Endothelial cell (in vitro differentiated cells): ENCODE data around the gene PON2. TPM values are rescaled to one million over a fixed set of nuclear protein-coding genes. Genes with fewer than 3 reads are reported as not detected.
"Not testable (repeated sequence)": the region's sequence is repeated elsewhere in the genome, so short reads cannot be mapped to it uniquely, and the experiment has no call there.

Source experiments
- DNase-seq: peaks from one replicate; pipeline ENCODE4 v3.0.0; 2021; ENCODE audit warnings: low spot score
- H3K27ac Mint-ChIP-seq: one replicate; pipeline ENCODE4 v1.8.0; 2021; ENCODE audit warnings: mixed read lengths, inconsistent platforms; ENCODE audit not compliant: unreplicated experiment
- H3K27me3 Mint-ChIP-seq: one replicate; pipeline ENCODE4 v1.8.0; 2021; ENCODE audit warnings: mild to moderate bottlenecking, moderate library complexity, mixed read lengths, inconsistent platforms; ENCODE audit not compliant: unreplicated experiment
- H3K36me3 Mint-ChIP-seq: one replicate; pipeline ENCODE4 v1.8.0; 2021; ENCODE audit warnings: mild to moderate bottlenecking, low read depth, mixed read lengths, inconsistent platforms; ENCODE audit not compliant: unreplicated experiment
- H3K4me1 Mint-ChIP-seq: one replicate; pipeline ENCODE4 v1.8.0; 2021; ENCODE audit warnings: mild to moderate bottlenecking, mixed read lengths, inconsistent platforms; ENCODE audit not compliant: unreplicated experiment
- H3K4me3 Mint-ChIP-seq: one replicate; pipeline ENCODE4 v1.8.0; 2021; ENCODE audit warnings: mild to moderate bottlenecking, mixed read lengths, inconsistent platforms; ENCODE audit not compliant: unreplicated experiment
- H3K9me3 Mint-ChIP-seq: one replicate; pipeline ENCODE4 v1.8.0; 2021; ENCODE audit warnings: mixed read lengths, inconsistent platforms; ENCODE audit not compliant: unreplicated experiment
- total RNA-seq: library from RNA; stranded (reverse); fragmentation: NEBNext Ultra II Directional; extraction: Animal tissue kit (Norgen Biotek cat#: 25700); gene quantifications from one replicate; pipeline ENCODE4 v1.2.1, GENCODE V29; 2021; ENCODE audit not compliant: unreplicated experiment
- TF ChIP-seq, protein P1 (sequence below): fragments of 200-600 bp; sonication (generic); IDR thresholded peaks from one replicate; pipeline ENCODE4 v1.5.0; 2021; ENCODE audit warnings: antibody characterized with exemption; ENCODE audit not compliant: unreplicated experiment

PON2 gene
- total RNA-seq, 1 donor from 2014 or later: 158 TPM

DNA sequence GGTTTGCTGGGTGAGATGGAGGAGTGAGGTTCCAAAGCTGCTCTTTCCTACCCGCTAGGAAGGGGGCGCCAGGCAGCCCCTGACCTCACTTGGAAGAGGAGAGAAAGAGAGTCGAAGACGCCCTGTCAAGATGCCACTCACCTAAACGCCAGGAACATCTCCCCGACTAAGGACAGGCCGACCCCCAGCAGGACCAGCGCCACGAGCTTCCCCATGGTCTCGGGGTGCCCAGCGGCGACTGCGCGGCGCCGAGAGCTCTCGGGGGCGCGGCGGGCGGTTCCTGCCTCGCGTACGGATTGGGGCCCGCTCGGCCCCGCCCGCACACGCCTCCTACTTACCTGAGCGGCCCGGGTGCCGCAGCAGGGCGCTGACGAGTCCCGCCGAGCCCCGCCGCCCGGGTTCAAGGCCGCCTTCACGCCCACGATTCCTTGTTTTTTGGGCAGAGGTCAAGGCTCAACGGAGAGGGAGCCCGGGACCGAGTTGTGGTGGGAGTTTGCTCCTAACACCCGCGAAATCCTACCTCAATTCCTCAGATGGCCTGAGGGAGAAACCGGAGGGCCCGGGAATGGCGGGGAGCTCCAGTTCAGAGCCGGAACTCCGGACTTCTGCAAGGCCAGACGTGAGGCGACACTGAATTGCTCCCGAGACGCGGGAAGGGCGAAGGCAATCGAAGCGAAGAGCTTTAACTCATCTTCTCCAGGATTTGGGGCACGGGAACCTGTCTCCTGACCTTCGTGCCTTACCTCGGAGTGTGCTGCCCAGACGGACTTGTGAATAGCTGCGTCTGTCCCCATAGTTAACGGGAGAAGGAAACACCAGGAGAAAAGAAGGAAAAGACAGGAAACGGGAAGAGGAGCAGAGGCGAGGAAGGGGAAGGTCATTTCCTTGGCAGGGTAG is 38.4 kb downstream of the PON2 start, which contains the start of gene PON3:
Gene PON3, minus strand, starts transcription at position 240 of the 897 bp plus-strand sequence. Its CDS starts 25 bp downstream, at position 215.
- H3K27me3 Mint-ChIP-seq: peaks cover 6% of the 10 kb centered on the region
- H3K4me3 Mint-ChIP-seq: peak within 1 kb of the TSS; percentile 94
- H3K27ac Mint-ChIP-seq: peak within 1 kb of the TSS; percentile 97
- H3K4me1 Mint-ChIP-seq: peaks cover 44% of the 10 kb centered on the region
- TF ChIP-seq, protein P1, sequence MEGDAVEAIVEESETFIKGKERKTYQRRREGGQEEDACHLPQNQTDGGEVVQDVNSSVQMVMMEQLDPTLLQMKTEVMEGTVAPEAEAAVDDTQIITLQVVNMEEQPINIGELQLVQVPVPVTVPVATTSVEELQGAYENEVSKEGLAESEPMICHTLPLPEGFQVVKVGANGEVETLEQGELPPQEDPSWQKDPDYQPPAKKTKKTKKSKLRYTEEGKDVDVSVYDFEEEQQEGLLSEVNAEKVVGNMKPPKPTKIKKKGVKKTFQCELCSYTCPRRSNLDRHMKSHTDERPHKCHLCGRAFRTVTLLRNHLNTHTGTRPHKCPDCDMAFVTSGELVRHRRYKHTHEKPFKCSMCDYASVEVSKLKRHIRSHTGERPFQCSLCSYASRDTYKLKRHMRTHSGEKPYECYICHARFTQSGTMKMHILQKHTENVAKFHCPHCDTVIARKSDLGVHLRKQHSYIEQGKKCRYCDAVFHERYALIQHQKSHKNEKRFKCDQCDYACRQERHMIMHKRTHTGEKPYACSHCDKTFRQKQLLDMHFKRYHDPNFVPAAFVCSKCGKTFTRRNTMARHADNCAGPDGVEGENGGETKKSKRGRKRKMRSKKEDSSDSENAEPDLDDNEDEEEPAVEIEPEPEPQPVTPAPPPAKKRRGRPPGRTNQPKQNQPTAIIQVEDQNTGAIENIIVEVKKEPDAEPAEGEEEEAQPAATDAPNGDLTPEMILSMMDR: peak; percentile 47
- DNase-seq: peak; percentile 63
- H3K36me3 Mint-ChIP-seq: peaks cover 13% of the 10 kb centered on the region
- no peaks in the 10 kb centered on the region for H3K9me3 Mint-ChIP-seq

GRCh38 chr7:95395755-95396135 is 39.1 kb downstream of the PON2 start:
- TF ChIP-seq, protein P1: no peak
- Mint-ChIP-seq H3K27me3 (peaks cover 6% of the 10 kb centered on the region), H3K27ac (peak overlapping the region; percentile 82), H3K36me3 (peaks cover 16% of the 10 kb centered on the region), H3K9me3 (no peaks in the 10 kb centered on the region), H3K4me1 (peaks cover 44% of the 10 kb centered on the region), H3K4me3 (peak overlapping the region; percentile 91)
- no peak for DNase-seq

DNA sequence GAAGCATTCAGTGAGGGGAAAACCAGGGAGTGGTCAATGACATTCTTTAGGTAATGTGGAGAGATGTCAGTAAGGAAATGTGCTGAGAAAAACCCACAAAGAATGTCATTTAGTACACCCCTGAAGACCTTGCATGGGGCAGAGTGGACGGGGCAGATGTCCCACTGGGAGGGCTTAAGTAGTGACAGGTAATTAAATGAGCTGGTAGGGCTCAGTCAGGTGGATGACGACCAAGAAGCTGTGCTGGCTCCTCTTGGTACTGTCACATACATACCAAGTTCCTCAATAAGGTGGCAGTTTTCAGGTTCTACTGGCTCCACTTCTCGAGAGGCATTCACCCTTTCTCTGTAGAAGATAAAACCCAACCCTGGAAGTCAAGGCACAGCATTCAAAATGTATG is 40.5 kb downstream of the PON2 start:
- peaks cover 22% of the 10 kb centered on the region for H3K36me3 Mint-ChIP-seq
- H3K27me3 Mint-ChIP-seq: peaks cover 3% of the 10 kb centered on the region
- no peak overlapping the region for H3K27ac Mint-ChIP-seq
- TF ChIP-seq, protein P1: no peak
- DNase-seq: no peak
- H3K9me3 Mint-ChIP-seq: no peaks in the 10 kb centered on the region
- H3K4me1 Mint-ChIP-seq: peaks cover 35% of the 10 kb centered on the region
- peak overlapping the region; percentile 85 for H3K4me3 Mint-ChIP-seq

GRCh38 chr7:95391761-95392160 is 43.1 kb downstream of the PON2 start:
- TF ChIP-seq, protein P1: no peak
- no peaks in the 10 kb centered on the region for H3K9me3 Mint-ChIP-seq
- H3K4me3 Mint-ChIP-seq: no peak overlapping the region
- no peak overlapping the region for H3K27ac Mint-ChIP-seq
- H3K36me3 Mint-ChIP-seq: peaks cover 42% of the 10 kb centered on the region
- DNase-seq: no peak
- H3K27me3 Mint-ChIP-seq: peaks cover 3% of the 10 kb centered on the region
- H3K4me1 Mint-ChIP-seq: peaks cover 16% of the 10 kb centered on the region

- TF ChIP-seq, protein P1: no peak
- H3K27me3 Mint-ChIP-seq: no peaks in the 10 kb centered on the region
- H3K9me3 Mint-ChIP-seq: no peaks in the 10 kb centered on the region
- no peak overlapping the region for H3K27ac Mint-ChIP-seq
- DNase-seq: no peak
- H3K36me3 Mint-ChIP-seq: peaks cover 64% of the 10 kb centered on the region
- peaks cover 12% of the 10 kb centered on the region for H3K4me1 Mint-ChIP-seq
- H3K4me3 Mint-ChIP-seq: peak overlapping the region; percentile 56
Observed at GRCh38 chr7:95389516-95389915, 45.3 kb downstream of the PON2 start.

GRCh38 chr7:95379457-95379856 is 55.4 kb downstream of the PON2 start:
- peaks cover 10% of the 10 kb centered on the region for H3K9me3 Mint-ChIP-seq
- H3K4me1 Mint-ChIP-seq, H3K27ac Mint-ChIP-seq, H3K27me3 Mint-ChIP-seq, DNase-seq: not testable (repeated sequence)
- H3K4me3 Mint-ChIP-seq: peak overlapping the region; percentile 7
- peaks cover 75% of the 10 kb centered on the region for H3K36me3 Mint-ChIP-seq
